HCT116 (cell line): ENCODE measurements around the gene CERS3.

Experiments used
- CTCF ChIP-seq, 3 experiments: fragments of 200-600 bp in 1 of 3; sonication (generic) in 1 of 3; IDR thresholded peaks in 2 of 3; conservative IDR thresholded peaks in 1 of 3; 2 replicates each; pipeline ENCODE4 v1.5.1; 2012 to 2017; ENCODE audit warnings: low read depth in 2 of 3, low read length in 2 of 3, antibody characterized with exemption in 1 of 3, borderline replicate concordance in 1 of 3, control low read depth in 1 of 3, mild to moderate bottlenecking in 1 of 3, mixed read lengths in 1 of 3, mixed run types in 1 of 3, moderate library complexity in 1 of 3; ENCODE audit not compliant: insufficient read depth in 1 of 3
- EZH2phosphoT487 ChIP-seq: fragments of 200-600 bp; IDR thresholded peaks from 2 replicates; pipeline ENCODE4 v1.6.1; 2018; ENCODE audit warnings: antibody characterized with exemption, borderline replicate concordance
- POLR2A ChIP-seq: IDR thresholded peaks from 2 replicates; pipeline ENCODE4 v1.7.0; 2011; ENCODE audit warnings: borderline replicate concordance; ENCODE audit not compliant: insufficient read depth, insufficient read length; ENCODE audit errors: extremely low read depth
- POLR2AphosphoS5 ChIP-seq: IDR thresholded peaks from 2 replicates; pipeline ENCODE4 v1.6.1; 2011; ENCODE audit warnings: mild to moderate bottlenecking, low read depth, low read length, moderate library complexity
- SIN3A ChIP-seq: IDR thresholded peaks from 2 replicates; pipeline ENCODE4 v1.6.1; 2012; ENCODE audit warnings: low read depth

DNA sequence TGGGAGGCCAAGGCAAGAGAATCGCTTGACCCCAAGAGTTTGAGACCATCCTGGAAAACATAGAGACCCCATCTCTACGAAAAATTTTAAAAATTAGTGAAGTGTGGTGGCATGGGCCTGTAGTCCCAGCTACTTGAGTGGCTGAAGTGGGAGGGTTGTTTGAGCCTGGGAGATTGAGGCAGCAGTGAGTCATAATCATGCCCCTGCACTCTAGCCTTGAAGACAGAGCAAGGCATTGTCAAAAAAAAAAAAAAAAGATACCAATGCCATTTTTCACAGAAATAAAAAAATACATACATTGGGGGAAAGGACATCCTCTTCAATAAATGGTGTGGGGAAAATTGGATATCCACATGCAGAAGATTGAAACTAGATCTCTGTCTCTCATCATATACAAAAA is 74.6 kb downstream of the CERS3 start:
- TF ChIP-seq CTCF (IDR thresholded peaks at IDR 0.05 in 2 of 3, conservative IDR thresholded peaks at IDR 0.05 in 1 of 3; ENCODE audit: borderline replicate concordance in 1 of 3, insufficient read depth in 1 of 3, low read depth in 2 of 3, low read length in 2 of 3) (no peak), EZH2phosphoT487 (no peak), POLR2AphosphoS5 (no peak), SIN3A (no peak), POLR2A (no peak)
